GM19463 (cell line): ENCODE measurements around the gene TCF7.
A peak's percentile ranks its signal among the peaks of the same experiment; 100 is the strongest.

ENCODE experiments used
- ATAC-seq: cut with Tn5 transposase; IDR thresholded peaks from one replicate; pipeline ENCODE4 v1.9.1; 2021; ENCODE audit warnings: mild to moderate bottlenecking, moderate library complexity; ENCODE audit not compliant: unreplicated experiment

The TCF7 gene

DNA sequence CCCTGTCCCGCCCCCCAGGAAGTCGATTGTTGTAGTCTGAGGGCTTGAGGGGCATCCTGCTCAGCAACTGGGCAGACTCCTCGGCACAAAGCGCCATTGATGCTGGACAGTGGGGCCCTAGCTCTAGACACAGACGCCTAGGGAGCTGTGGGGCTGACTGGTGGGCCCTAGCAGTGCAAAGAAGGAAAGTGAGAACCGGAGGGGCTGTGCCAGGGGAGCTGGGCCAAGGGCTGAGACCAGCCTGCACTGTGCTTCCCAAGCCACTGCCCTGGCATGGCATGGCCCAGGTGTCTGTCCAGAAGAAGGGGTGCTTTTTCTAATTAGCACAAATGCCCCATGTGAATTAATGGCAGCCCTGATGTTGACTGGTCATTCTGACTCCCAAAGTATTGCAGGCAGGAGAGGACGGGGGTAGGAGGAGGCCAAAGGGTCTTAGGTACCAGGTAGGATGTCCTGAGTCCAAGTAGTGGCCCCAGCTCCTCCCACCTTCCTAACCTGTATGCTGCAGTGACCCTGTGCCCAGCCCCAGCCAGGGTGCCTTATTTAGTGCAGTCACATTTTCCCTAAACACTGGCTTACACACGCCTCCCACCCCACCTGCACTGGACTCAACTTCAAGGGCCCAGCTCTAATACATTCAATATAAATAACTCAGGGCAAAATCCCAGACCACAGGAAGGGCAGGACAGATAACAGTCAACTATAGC, 15.9 kb downstream of the TCF7 start:
- ATAC-seq: no peak

DNA sequence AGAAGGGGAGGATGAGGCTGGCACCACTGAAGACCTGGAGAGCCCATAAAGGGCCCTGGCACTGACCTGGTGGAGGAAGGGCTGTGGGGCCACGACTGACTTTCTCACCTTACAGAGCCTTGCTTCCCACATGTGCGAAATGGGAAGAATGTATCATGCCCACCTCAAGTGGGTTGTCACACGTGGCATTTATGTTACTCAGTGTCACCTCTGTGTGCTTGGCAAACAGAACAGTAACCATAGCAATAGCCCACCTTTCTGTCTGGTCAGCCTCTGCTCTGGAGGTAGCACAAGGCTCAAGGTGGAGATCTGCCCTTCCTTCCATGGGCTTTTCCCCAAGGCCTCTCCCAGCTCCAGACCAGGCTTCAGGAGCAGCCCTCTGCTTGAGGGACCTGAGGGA, 16.7 kb downstream of the TCF7 start:
- no peak for ATAC-seq

DNA sequence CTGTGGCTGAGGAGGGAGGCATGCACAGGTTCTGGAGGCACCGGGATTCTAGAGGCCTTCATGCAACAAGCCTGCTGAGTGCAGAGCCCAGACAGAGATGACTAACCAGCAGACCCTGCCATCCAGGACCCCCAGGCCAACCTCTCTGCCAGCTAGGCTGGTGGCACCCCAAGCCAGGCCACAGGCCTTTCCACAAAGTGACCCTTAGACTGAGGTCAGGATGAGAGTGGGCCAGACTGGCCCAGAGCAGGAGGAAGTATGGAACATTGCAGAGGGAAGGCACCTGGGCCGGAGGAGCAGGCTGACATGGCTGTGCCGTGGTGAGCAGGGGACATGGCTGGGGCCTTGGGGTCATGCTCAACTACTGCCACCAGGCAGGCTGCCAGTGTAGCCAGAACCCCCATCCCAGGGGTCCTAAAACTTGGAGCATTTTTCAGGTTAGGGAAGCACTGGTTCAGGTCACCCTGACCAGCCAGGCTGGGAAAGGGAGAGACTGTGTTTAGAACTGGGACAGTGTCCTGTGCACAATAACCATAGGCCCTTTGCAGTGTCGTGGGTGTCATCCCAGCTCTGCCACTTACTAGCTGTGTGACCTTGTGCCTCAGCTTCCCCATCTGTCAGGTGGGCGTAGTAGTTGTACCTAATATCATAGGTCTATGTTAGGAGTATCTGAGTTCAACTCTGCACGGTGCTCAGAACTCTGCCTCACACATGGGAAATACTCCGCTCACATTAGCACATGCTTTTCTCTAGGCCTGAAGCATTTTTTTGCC, 17.3 kb downstream of the TCF7 start:
- no peak for ATAC-seq

DNA sequence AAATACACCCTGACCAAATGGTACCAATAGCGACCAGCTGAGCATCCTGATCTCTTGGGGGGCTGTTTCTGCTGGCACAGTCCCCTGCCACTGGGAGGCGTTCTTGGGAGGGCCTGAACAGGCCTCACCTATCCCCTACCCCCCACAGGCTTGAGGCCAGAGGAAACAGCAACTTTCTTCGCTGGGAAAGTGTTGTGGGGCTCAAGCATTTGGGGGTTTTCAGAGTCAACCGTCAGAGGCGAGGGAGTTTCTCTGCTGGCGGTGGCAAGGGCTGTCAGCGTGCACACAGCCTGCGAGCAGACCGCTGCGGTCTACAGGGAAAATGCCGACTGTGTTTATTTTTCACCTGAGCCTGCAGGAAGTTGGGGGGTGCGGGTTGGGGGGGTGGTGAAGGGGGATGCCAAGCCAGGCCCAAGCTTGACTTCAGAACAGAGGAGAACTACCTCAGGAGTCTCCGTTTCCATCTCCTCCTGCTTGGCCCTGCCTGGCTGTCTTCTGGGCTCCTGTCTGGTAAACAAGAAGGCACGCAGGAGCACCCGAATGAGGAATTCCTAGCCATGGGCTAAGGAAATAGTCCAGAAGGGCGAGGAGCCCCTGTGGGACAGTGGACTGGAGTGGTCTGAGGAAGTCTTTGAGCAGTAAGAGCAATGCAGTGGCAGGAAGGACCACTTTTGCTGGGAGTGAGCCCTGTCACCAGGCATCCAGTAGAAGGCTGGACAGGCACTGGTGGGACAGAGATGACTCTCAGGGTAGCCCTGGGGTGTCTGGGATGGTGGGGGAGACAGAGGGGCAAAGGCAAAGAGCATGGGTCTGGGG, 18.1 kb downstream of the TCF7 start:
- ATAC-seq: peak; percentile 64

DNA sequence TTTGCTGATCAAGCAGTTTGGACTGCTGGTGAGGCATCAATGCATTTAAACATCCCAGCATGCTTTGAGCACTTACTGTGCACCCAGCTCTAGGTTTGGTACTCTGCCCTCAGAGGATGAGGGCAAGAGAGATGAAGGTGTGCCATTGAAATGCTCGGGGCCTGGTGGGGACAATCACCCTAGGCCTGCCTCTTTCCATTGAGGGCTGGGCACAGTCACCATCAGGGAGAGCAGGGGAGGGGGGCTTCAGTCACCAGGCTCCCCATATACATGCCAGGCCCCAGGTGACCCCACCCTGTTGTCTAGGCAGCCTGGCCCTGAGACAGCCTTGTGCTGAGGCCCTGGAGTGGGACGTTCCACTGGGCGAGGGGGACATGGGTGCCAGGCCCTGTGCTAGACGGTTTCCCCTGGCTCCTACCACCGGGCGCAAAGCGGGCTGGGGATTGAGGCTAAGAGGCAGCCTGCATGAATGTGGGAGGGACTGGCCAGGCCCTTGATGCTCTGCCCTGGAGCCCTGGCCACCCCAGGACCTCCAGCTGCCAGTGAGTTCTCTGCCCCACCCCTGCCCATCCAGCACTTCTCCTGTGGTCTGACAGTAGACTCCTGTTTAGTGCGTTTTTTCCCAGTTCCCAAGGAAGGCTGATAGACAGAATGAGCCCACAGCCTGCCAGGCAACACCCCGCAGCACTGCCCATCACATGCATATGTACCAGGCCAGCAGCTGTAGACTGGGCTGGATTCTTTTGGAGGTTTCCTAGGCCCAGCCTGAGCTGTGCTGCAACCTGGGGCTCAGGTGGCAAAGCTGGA, 18.9 kb downstream of the TCF7 start:
- ATAC-seq: no peak

DNA sequence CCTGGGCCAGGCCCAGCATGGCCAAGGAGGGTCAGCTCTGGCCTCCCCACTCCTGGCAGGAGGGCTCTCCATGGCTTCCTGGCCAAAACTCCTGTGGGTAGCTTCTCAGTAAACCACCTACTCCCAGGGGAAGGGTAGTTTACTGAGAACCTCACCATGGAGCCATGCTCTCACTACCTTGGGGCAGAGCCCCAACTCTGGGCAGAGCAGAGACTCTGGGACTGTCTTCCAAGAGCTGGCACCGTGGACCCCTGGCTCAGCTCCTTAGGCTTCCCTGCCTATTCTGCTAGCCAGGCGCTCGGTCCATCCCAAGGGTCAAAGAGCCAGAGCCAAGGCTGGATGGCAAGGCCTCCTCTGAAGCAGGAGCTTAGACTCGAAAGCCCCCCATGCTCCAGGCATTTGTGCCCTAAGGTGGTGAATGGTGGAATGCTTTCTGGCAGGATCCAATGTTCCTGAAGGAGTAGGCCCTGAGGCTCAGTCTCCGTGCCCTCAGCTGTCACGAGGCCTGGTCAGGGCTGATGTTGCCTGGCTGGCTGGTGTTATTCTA, 19.6 kb downstream of the TCF7 start:
- no peak for ATAC-seq

DNA sequence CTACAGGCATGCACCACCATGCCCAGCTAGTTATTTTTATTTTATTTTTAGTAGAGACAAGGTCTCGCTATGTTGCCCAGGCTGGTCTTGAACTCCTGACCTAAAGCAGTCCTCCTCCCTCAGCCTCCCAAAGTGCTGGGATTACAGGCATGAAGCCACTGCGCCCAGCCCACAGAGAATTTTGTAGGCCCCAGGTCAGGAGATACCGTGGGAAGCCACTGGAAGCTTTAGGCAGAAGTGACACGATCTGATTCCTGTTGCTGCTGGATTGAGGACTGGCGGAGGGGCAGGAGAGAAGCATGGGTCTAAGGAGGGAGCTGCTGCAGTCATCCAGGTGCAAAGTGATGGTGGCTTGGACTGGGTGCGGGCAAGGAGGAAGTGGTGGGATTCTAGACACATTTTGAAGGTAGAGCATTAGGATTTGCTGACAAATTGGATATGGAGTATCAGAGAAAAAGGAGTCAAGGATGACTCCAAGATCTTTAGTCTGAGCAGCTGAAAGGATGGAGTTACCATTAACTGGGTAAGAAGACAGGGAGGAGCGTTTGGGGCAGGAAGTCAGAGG, 20.7 kb downstream of the TCF7 start:
- ATAC-seq: no peak

DNA sequence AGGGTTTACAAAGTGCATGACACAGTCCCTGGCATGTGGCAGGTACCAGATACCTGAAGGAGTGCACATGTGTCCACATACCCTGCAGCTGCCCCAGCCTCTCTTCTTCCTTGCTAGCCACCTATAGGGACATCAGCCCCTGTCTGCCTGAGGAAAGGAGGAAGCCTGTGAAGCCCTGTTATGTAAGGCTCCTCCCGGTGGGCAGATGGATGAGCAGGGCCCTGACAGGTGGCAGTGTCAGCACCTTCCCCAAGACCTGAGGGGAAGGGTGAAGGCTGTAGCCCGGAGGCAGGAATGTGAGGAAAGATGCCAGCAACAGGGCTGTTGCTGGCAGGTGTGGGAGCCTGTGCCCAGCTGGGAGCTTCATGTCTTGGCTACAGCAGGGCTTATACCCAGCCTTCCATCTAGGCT, 21.7 kb downstream of the TCF7 start:
- ATAC-seq: no peak

DNA sequence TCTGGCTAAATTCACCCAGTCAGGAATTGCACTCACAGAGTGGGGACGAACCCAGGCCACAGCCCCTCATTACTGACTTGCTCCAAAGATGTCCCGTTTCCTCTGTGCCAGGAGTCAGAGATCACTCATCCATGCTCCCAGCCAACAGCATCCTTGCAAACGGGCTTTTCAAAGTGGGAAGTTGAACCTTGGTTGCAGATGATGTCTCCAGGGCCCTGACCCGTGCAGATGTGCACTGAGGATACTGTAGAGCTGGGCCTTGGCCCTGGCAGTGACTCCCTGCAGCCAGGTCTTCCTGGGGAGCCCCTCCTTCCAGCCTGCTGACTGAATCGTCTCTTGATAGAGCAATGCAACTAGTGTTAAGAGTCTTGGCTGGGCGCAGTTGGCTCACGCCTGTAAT, 22.3 kb downstream of the TCF7 start:
- ATAC-seq: no peak

DNA sequence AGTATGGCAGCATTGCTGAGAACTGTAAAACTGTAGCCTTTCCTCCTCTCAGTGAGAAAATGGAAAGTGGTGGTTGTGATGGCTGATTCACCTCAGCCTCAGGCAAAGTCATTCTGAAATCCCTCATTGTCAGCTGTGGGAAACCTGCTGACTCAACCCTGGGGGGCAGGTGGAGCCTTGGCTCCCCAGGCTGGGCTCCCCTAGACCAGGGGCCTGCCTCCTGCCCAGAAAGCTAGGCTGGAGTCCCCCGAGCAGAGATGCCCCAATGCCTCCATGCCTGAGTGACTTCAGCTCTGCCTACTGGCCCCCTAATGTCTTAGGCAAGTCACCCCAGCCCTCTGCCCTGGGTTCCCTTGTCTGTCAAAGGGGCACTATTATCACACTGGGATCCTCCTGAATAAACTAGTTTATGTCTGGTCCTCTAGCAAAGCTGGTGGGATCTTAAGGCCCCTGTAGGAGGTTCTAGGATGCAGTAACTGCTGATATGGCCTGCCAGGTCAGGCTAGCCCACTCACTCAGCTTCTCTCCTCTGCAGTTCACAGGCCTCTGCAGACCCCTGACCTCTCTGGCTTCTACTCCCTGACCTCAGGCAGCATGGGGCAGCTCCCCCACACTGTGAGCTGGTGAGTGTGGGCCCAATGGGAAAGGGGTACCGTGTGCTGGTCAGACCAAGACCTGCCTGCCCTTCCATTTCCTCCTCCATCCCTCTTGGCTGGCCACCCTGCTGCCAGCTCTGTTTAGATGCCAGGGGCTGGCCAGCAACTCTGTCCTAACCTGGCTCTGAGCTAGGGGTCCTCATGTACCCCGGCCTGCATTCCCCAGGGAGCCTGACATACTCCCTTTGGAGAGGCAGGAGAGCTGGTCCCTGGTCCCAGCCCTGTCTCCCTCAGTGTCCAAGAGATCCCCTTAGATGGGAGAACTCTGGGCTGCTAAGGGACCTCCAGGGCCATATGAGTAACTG, 24.2 kb downstream of the TCF7 start:
- ATAC-seq: peak; percentile 87

DNA sequence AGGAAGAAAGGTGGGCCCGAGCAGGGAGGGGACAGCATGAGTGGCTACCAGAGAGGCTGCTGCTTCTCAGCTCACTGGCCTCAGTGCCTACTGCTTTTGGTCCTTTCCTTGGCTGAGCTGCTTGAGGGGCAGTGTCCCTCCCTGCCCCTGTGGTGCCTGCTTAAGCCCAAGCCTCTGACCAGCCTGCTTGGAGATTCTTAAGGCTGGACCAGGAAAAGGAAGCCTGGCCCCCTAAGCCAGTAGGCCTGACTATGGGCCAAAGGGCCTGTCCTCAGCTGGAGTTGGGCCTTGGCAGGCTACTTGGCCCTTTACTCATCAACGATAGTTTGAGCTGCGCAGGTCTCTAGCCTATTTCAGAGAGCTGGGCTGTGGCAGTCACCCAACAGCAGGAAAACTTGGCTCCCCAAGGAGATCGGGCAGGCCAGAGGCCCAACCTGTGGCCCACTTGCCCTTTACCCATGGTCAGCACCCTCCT, 24.9 kb downstream of the TCF7 start:
- no peak for ATAC-seq

DNA sequence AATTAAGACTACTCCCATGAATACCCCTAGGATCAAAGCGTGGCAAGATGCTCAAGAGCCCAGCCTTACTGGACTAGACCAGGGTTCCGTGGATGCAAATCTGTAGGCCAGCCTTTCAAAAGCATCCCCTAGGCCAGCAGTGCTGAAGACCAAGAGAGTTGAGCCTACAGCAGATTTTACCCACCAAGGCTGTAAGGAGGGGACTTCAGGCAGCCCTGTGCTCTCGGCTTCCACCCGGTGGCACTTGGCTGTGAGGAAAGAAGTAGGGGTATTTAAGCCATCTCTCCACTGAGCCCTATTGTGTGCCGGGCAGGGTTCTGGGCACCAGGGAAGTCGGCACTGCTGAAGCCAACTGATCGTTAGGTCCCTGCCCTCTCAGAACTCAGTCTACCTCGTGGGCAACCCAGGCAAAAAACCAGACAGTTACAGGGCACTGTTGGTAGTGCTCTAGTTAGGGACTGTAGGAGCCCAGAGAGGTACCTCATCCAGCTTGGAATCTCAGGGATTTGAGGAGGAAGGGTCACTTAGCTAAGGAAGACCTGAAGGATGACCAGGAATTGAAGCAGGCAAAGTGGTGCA, 25.5 kb downstream of the TCF7 start:
- ATAC-seq: no peak

DNA sequence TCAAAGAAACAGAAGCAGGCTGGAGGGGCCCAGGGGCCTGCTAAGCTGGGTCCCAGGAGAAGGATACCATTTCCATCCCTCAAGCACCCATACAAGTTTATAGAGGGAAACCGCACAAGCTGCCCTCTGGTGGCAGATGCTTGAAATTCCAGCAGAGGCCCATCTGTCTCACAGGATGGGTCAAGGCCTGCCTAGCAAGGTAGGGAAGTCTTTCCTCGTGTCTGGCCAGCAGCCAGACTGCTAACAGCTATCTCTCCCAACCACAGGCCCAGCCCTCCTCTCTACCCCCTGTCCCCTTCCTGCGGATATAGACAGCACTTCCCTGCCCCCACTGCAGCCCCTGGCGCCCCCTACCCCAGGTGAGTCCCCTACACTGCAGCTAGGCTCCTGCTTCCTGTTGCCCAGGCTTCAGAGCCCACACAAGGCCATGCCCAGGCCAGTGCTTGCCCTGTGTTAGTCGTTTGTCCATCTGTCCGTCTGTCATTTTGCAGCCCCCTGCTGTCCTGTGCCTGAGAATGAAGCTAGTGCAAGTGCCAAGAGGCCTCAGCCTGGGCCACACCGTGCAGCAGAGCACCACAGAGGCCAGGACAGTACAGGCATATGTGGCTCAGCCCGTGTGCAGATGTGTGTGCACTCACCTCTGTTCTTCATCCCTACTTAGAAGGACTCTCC, 26.2 kb downstream of the TCF7 start:
- peak; percentile 35 for ATAC-seq

DNA sequence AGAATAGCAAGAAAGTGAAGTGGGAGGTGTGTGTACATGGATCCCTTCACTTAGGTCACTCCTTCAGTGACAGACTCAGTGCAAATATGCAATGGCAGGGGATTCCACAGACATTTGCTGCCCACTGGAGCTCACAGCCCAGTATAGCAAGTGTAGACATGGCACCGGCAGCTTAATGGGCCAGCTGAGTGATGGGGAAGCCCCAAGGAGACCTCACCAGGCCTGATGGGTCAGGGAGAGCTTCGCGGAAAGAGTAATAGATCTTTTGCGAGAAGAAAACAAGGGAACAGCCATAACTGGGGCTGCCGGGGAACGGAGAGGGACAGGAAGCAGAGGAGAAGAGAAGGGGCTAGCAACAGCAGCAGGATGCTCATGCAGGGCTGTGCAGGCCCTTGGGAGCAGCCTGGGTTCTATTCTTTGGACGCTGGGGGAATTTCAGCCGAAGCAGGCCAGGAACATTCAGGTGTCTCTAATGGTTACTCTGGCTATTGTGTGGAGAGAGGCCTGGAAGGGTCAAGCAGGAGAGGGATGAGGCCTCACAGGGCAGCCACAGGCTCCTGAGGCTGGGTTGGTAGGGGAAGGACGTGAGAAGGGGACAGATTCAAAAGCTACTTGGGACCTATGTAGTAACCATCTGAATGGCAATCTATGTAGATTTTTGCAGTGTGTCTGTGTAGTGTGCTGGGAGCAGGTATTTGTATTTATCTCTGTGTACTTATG, 27.0 kb downstream of the TCF7 start:
- no peak for ATAC-seq

DNA sequence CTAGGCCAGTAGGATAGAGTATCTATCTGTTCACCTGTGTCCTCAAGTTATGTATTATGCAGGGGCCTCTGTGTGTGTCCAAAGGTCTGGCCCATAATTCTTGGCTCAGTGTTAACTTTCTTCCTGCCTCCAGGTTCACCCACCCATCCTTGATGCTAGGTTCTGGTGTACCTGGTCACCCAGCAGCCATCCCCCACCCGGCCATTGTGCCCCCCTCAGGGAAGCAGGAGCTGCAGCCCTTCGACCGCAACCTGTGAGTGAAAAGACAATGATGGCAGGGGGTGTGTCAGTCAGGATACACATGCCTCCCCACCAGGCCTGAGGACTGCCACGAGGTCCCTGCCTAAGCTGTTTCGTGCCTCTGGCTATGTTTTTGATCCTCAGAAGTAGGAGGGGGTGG, 27.6 kb downstream of the TCF7 start:
- no peak for ATAC-seq

DNA sequence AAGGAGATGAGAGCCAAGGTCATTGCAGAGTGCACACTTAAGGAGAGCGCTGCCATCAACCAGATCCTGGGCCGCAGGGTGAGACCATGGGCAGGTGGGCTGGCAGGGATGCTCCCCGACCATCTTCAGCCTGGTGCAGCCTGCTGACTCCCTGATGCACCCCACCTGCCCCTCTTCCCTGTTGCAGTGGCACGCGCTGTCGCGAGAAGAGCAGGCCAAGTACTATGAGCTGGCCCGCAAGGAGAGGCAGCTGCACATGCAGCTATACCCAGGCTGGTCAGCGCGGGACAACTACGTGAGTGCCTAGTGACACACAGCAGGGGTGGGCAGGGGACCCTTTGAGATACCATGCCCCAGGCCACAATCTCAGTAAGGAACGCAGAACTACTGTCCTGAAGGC, 28.3 kb downstream of the TCF7 start:
- ATAC-seq: no peak

DNA sequence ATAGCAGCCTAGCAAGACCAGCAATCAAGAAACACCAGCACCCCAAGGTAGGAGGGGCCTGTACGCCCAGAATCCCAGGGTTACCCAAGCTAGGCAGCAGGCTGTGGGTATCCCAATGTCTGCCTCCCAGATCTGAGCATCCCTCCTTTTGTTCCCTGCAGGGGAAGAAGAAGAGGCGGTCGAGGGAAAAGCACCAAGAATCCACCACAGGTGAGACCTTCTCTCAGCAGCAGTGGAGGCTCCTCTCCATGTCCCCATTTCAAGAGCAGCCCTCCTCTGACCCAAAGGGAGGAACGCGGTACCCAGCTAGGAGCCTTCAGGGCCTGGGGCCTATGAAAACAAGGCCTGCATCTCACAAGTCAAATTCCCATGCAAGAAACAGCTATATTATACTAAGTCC, 28.9 kb downstream of the TCF7 start:
- ATAC-seq: no peak
